Neuronal stem cell (in vitro differentiated cells): ENCODE data around the gene ETV5.

Source experiments
- DNase-seq: peaks from one replicate; pipeline ENCODE4 v3.0.0-alpha.2; 2013; ENCODE audit warnings: low spot score
- H2AFZ ChIP-seq: one replicate; pipeline ENCODE4 v1.6.1; 2013; ENCODE audit warnings: mild to moderate bottlenecking, low read length, inconsistent platforms
- H2AK5ac ChIP-seq: 2 replicates; pipeline ENCODE4 v1.6.1; 2013; ENCODE audit warnings: low read depth, mild to moderate bottlenecking, inconsistent platforms, low read length, moderate library complexity, mixed read lengths
- H2BK120ac ChIP-seq: 2 replicates; pipeline ENCODE4 v1.6.1; 2013; ENCODE audit warnings: low read depth, mild to moderate bottlenecking, inconsistent platforms, low read length, moderate library complexity, mixed read lengths
- H2BK12ac ChIP-seq: one replicate; pipeline ENCODE4 v1.6.1; 2013; ENCODE audit warnings: low read length, inconsistent platforms
- H2BK15ac ChIP-seq: 2 replicates; pipeline ENCODE4 v1.6.1; 2013; ENCODE audit warnings: mild to moderate bottlenecking, low read length, inconsistent platforms, mixed read lengths
- H2BK5ac ChIP-seq: one replicate; pipeline ENCODE4 v1.6.1; 2013; ENCODE audit warnings: inconsistent platforms, mild to moderate bottlenecking, low read length, moderate library complexity
- H3K14ac ChIP-seq: one replicate; pipeline ENCODE4 v1.6.1; 2013; ENCODE audit warnings: low read length, inconsistent platforms
- H3K18ac ChIP-seq: 2 replicates; pipeline ENCODE4 v1.6.1; 2013; ENCODE audit warnings: low read length, inconsistent platforms
- H3K23ac ChIP-seq: 2 replicates; pipeline ENCODE4 v1.6.1; 2013; ENCODE audit warnings: low read depth, mild to moderate bottlenecking, mixed read lengths, low read length, inconsistent platforms; ENCODE audit not compliant: poor library complexity
- H3K27ac ChIP-seq: replicated peaks from 3 replicates; pipeline ENCODE4 v1.5.1; 2013; ENCODE audit warnings: low read length, inconsistent platforms
- H3K27me3 ChIP-seq, 3 experiments: 2 replicates each; pipeline ENCODE4 v1.6.1; 2013; ENCODE audit warnings: low read length in 3 of 3, mild to moderate bottlenecking in 2 of 3, inconsistent platforms in 1 of 3, low read depth in 1 of 3, mixed read lengths in 1 of 3, moderate library complexity in 1 of 3; ENCODE audit not compliant: control insufficient read depth in 3 of 3, insufficient read depth in 3 of 3
- H3K36me3 ChIP-seq, 2 donors: replicated peaks in 1 of 2; 2 replicates each; pipeline ENCODE4 v1.6.1; 2013; ENCODE audit warnings: low read length in 2 of 2; ENCODE audit not compliant: control insufficient read depth in 2 of 2, insufficient read depth in 2 of 2
- H3K4ac ChIP-seq: 2 replicates; pipeline ENCODE4 v1.6.1; 2013; ENCODE audit warnings: inconsistent platforms, mild to moderate bottlenecking, low read length, moderate library complexity
- H3K4me1 ChIP-seq, 2 donors: 1 replicate in 1 of 2; 2 replicates in 1 of 2; pipeline ENCODE4 v1.6.1; 2013; ENCODE audit warnings: low read length in 2 of 2, low read depth in 1 of 2; ENCODE audit not compliant: control insufficient read depth in 2 of 2, insufficient read depth in 1 of 2
- H3K4me2 ChIP-seq: one replicate; pipeline ENCODE4 v1.6.1; 2013; ENCODE audit warnings: mild to moderate bottlenecking, low read length, inconsistent platforms; ENCODE audit not compliant: insufficient read depth, poor library complexity, severe bottlenecking
- H3K4me3 ChIP-seq, 2 donors: 2 replicates each; pipeline ENCODE4 v1.5.1; 2013; ENCODE audit warnings: low read length in 2 of 2, mild to moderate bottlenecking in 2 of 2, inconsistent platforms in 1 of 2, moderate library complexity in 1 of 2
- H3K79me1 ChIP-seq: one replicate; pipeline ENCODE4 v1.6.1; 2013; ENCODE audit warnings: low read depth, mild to moderate bottlenecking, inconsistent platforms, low read length, moderate library complexity
- H3K9ac ChIP-seq: one replicate; pipeline ENCODE4 v1.6.1; 2013; ENCODE audit warnings: mild to moderate bottlenecking, low read depth, low read length, inconsistent platforms; ENCODE audit not compliant: poor library complexity
- H3K9me3 ChIP-seq, 2 donors: replicated peaks in 1 of 2; 2 replicates each; pipeline versions ENCODE3 to v1.6.1; 2013; ENCODE audit warnings: low read length in 2 of 2, mild to moderate bottlenecking in 2 of 2, inconsistent platforms in 1 of 2, low read depth in 1 of 2, mixed read lengths in 1 of 2, moderate library complexity in 1 of 2; ENCODE audit not compliant: control insufficient read depth in 2 of 2, insufficient read depth in 1 of 2
- H4K8ac ChIP-seq: one replicate; pipeline ENCODE4 v1.6.1; 2013; ENCODE audit warnings: low read depth, mild to moderate bottlenecking, inconsistent platforms, low read length, moderate library complexity
- H4K91ac ChIP-seq: one replicate; pipeline ENCODE4 v1.6.1; 2013; ENCODE audit warnings: low read length, low read depth, mild to moderate bottlenecking, inconsistent platforms; ENCODE audit not compliant: poor library complexity
- whole genome bisulfite sequencing, 2 donors: extraction: QIAGEN DNeasy Blood & Tissue Kit; methylation state at CpG; one replicate each; pipeline ENCODE4 v1.1.7; 2013; ENCODE audit warnings: missing lambda C conversion rate in 2 of 2, mixed read lengths in 1 of 2; ENCODE audit not compliant: insufficient read length in 2 of 2, insufficient replicate concordance in 1 of 2; ENCODE audit errors: extremely low coverage in 2 of 2; 5-methylcytosine and 5-hydroxymethylcytosine counted together

ETV5 gene

GRCh38 chr3:186099178-186099577 lies 9.7 kb downstream of the ETV5 start:
- Histone ChIP-seq H2BK5ac (no peak overlapping the region), H2BK15ac (no peak overlapping the region), H3K9ac (no peak overlapping the region), H3K79me1 (no peaks in the 10 kb centered on the region), H3K4ac (no peak overlapping the region), H4K91ac (no peak overlapping the region), H3K23ac (no peak overlapping the region), H2BK12ac (peak overlapping the region; percentile 48), H3K14ac (no peak overlapping the region), H3K18ac (no peak overlapping the region), H3K36me3 (peaks cover 0 to 38% of the 10 kb centered on the region in 2 donors), H2BK120ac (no peak overlapping the region), H4K8ac (no peak overlapping the region), H3K9me3 (no peaks in the 10 kb centered on the region), H3K4me1 (peaks cover 34 to 47% of the 10 kb centered on the region in 2 donors), H3K27ac (peak overlapping the region; percentile 95), H2AK5ac (peak overlapping the region; percentile 36), H3K4me3 (no peak overlapping the region), H3K4me2 (no peak overlapping the region), H3K27me3 (no peaks in the 10 kb centered on the region), H2AFZ (no peak overlapping the region)
- no CpG with 5 or more reads among the region's 5 CpGs for WGBS, 2 donors
- no peak for DNase-seq

DNA sequence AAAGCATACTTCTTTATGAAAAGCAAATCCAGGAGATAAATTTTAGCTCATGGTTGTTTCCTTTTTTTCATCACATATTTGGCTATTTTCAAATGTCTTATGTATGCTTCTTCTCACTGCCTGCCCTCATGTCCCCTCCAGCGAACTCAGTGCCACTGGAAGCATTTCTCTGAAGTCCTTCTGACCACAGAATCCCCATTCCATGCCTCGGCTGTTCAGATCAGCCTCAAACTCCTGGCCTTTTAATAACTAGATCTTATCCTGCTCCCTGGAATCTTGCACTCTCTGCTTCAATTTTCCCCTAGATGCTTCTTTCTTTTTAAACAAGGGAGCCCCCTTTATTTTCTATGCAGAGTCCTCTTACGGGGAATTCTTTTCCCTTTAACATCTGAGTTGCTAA lies 10.1 kb downstream of the ETV5 start:
- Histone ChIP-seq H2BK12ac (no peak overlapping the region), H2BK5ac (no peak overlapping the region), H2AFZ (no peak overlapping the region), H2BK15ac (no peak overlapping the region), H3K4me1 (peaks cover 31 to 44% of the 10 kb centered on the region in 2 donors), H2AK5ac (no peak overlapping the region), H4K8ac (no peak overlapping the region), H3K23ac (no peak overlapping the region), H3K4me2 (no peak overlapping the region), H3K4ac (no peak overlapping the region), H3K14ac (no peak overlapping the region), H3K27ac (peak overlapping the region; percentile 95), H3K9me3 (no peaks in the 10 kb centered on the region), H3K4me3 (no peak overlapping the region), H3K79me1 (no peaks in the 10 kb centered on the region), H3K18ac (no peak overlapping the region), H3K9ac (no peak overlapping the region), H3K27me3 (no peaks in the 10 kb centered on the region), H2BK120ac (no peak overlapping the region), H3K36me3 (peaks cover 0 to 34% of the 10 kb centered on the region in 2 donors), H4K91ac (no peak overlapping the region)
- DNase-seq: no peak
- no CpG with 5 or more reads among the region's 3 CpGs for WGBS, 2 donors

GRCh38 chr3:186097663-186098451 lies 11.0 kb downstream of the ETV5 start:
- Histone ChIP-seq H2AK5ac (no peak overlapping the region), H3K9ac (peak overlapping the region; percentile 47), H2AFZ (peak overlapping the region; percentile 82), H3K18ac (peak overlapping the region; percentile 29), H3K9me3 (no peaks in the 10 kb centered on the region), H3K27ac (peak overlapping the region; percentile 95), H3K4me1 (peaks cover 26 to 44% of the 10 kb centered on the region in 2 donors), H4K91ac (no peak overlapping the region), H3K36me3 (peaks cover 0 to 26% of the 10 kb centered on the region in 2 donors), H2BK12ac (no peak overlapping the region), H3K79me1 (no peaks in the 10 kb centered on the region), H3K23ac (no peak overlapping the region), H2BK5ac (peak overlapping the region; percentile 76), H2BK15ac (no peak overlapping the region), H3K14ac (no peak overlapping the region), H4K8ac (no peak overlapping the region), H3K27me3 (no peaks in the 10 kb centered on the region), H2BK120ac (no peak overlapping the region), H3K4me2 (peak overlapping the region; percentile 71), H3K4me3 (peak overlapping the region; percentile 46 to 63), H3K4ac (no peak overlapping the region)
- peak; percentile 96 for DNase-seq
- no CpG with 5 or more reads among the region's 16 CpGs for WGBS, 2 donors

- no peak overlapping the region for H2BK12ac ChIP-seq
- H2AFZ ChIP-seq: peak overlapping the region; percentile 82
- H3K4me1 ChIP-seq: peaks cover 26 to 41% of the 10 kb centered on the region in 2 donors
- no peak overlapping the region for H3K4ac ChIP-seq
- H4K91ac ChIP-seq: no peak overlapping the region
- no peak overlapping the region for H3K9ac ChIP-seq
- H3K9me3 ChIP-seq: no peaks in the 10 kb centered on the region
- WGBS, 2 donors: no CpG with 5 or more reads among the region's 4 CpGs
- H3K4me3 ChIP-seq: peak overlapping the region in 1 of 2 donors; percentile 46
- peaks cover 0 to 27% of the 10 kb centered on the region in 2 donors for H3K36me3 ChIP-seq
- DNase-seq: no peak
- H3K14ac ChIP-seq: no peak overlapping the region
- no peak overlapping the region for H3K4me2 ChIP-seq
- no peak overlapping the region for H2BK15ac ChIP-seq
- H3K79me1 ChIP-seq: no peaks in the 10 kb centered on the region
- H4K8ac ChIP-seq: no peak overlapping the region
- no peak overlapping the region for H3K23ac ChIP-seq
- H3K27ac ChIP-seq: peak overlapping the region; percentile 95
- H2BK120ac ChIP-seq: no peak overlapping the region
- no peak overlapping the region for H2BK5ac ChIP-seq
- H2AK5ac ChIP-seq: no peak overlapping the region
- H3K18ac ChIP-seq: no peak overlapping the region
- H3K27me3 ChIP-seq: no peaks in the 10 kb centered on the region
Observed at GRCh38 chr3:186097317-186097662, 11.6 kb downstream of the ETV5 start.
